K562 (cell line): ENCODE data around the gene TLCD1. TPM values are rescaled to one million over a fixed set of nuclear protein-coding genes. Genes with fewer than 3 reads are reported as not detected.

ENCODE experiments used
- BHLHE40 ChIP-seq: IDR thresholded peaks from 2 replicates; pipeline ENCODE4 v1.6.1; 2011; ENCODE audit warnings: low read length, improper control_type of control experiment
- CBX5 ChIP-seq: IDR thresholded peaks from 2 replicates; pipeline ENCODE4 v1.6.1; 2014; ENCODE audit warnings: low read depth, borderline replicate concordance
- CHD7 ChIP-seq: fragments of 200-600 bp; sonication (generic); IDR thresholded peaks from one replicate; pipeline ENCODE4 v1.6.1; 2012; ENCODE audit warnings: mild to moderate bottlenecking, low read depth, low read length, inconsistent platforms
- FOXJ2 ChIP-seq: fragments of 200-800 bp; sonication (Bioruptor generic); IDR thresholded peaks from 2 replicates; pipeline ENCODE4 v1.6.1; 2016; ENCODE audit warnings: missing genetic modification characterization, missing compliant biosample characterization
- HBP1 ChIP-seq: fragments of 450-650 bp; formaldehyde crosslinking; IDR thresholded peaks from 2 replicates; pipeline ENCODE4 v1.4.0; 2022; ENCODE audit warnings: missing genetic modification characterization
- HDAC3 ChIP-seq: fragments of 450-650 bp; IDR thresholded peaks from 2 replicates; pipeline ENCODE4 v1.6.1; 2018; ENCODE audit warnings: borderline replicate concordance, mild to moderate bottlenecking, moderate library complexity; ENCODE audit not compliant: partially characterized antibody
- KHSRP ChIP-seq: fragments of 450-650 bp; IDR thresholded peaks from 2 replicates; pipeline ENCODE4 v1.6.1; 2017
- NKRF ChIP-seq: fragments of 450-650 bp; IDR thresholded peaks from 2 replicates; pipeline ENCODE4 v1.6.1; 2016; ENCODE audit warnings: borderline replicate concordance
- STAT5A ChIP-seq: IDR thresholded peaks from 2 replicates; pipeline ENCODE4 v1.6.1; 2012; ENCODE audit warnings: low read length, inconsistent platforms, borderline replicate concordance
- TRIM28 ChIP-seq: fragments of 450-650 bp; IDR thresholded peaks from 2 replicates; pipeline ENCODE4 v1.6.1; 2017
- ZBTB26 ChIP-seq: fragments of 450-650 bp; formaldehyde crosslinking; IDR thresholded peaks from 2 replicates; pipeline ENCODE4 v1.4.0; 2022; ENCODE audit warnings: missing genetic modification characterization
- polyA plus RNA-seq, 8 experiments: library from polyadenylated mRNA; depleted of rRNA in 4 of 8; stranded (reverse) in 5 of 8; unstranded in 3 of 8; fragments of >200 nt; fragmentation: Nextera tagmentation in 2 of 8; fragmentation: Illumina TruSeq in 1 of 8; extraction: Ambion mirVana in 2 of 8; extraction: Trizol in 1 of 8; gene quantifications; 2 replicates each; pipeline versions ENCODE4 v1.2.1 to v1.2.3, GENCODE V29; 2011 to 2014; ENCODE audit warnings: inconsistent platforms in 1 of 8, missing spikeins in 1 of 8
- total RNA-seq, 7 experiments: library from RNA; depleted of rRNA in 6 of 7; stranded (reverse); fragments of >200 nt in 6 of 7; fragmentation: Illumina TruSeq in 2 of 7; extraction: Trizol in 2 of 7; gene quantifications; 2 replicates each; pipeline versions ENCODE4 v1.2.1 to v1.2.3, GENCODE V29; 2011 to 2021; ENCODE audit warnings: low replicate concordance in 1 of 7

The TLCD1 gene
- total and polyA plus RNA-seq, 9 of the 15 experiments (the other 6 are each of a cell fraction or from before 2014, with no cell fraction given): 6.8 to 37.7 (median 21.7) TPM

GRCh38 chr17:28750178-28751047 is 24.4 kb upstream of the TLCD1 start (continued):
- TF ChIP-seq CHD7 (no peak), FOXJ2 (tag) (no peak), CBX5 (peak; percentile 61; the same call in 1 of the 2 replicates), ZBTB26 (CRISPR knock-in tag) (no peak), NKRF (no peak), TRIM28 (peak; percentile 28; the same call in 1 of the 2 replicates), KHSRP (no peak), STAT5A (peak; percentile 27; the same call in 1 of the 2 replicates), BHLHE40 (no peak; the same call in 1 of the 2 replicates), HBP1 (no peak), HDAC3 (no peak)
